ENCODE data around the gene ARPIN.

ARPIN gene

DNA sequence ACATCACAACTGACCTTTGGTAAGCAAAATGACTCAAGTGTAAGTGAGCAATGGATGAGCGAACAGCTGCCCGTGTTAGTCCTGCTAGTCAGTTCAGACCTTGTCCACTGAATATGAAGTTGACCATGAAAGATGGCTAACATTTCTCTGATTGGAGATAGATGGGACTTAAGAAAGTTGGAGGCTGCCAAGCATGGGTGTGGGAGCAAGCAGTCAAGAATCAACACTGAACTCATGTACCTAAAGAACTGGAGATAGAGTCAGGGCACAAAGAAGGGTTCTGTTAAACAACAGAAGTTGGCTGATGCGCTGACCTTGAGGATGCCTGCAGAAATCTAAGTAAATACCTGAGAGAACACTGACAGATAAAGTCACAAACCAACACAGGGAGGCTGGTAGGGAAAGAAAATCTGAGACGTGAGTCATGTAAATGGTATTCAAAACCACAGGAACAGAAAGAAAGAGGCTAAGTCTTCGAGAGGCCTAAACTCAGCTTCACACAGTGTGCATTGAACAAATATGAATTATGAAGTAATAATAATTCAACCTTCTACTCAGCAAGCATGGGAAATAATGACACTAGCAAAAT, 67.4 kb downstream of the ARPIN start:
- DNase-seq (ENCODE audit: low read depth in 2 of 2), result no peak
